ENCODE data around the gene SGCE.

SGCE gene

DNA sequence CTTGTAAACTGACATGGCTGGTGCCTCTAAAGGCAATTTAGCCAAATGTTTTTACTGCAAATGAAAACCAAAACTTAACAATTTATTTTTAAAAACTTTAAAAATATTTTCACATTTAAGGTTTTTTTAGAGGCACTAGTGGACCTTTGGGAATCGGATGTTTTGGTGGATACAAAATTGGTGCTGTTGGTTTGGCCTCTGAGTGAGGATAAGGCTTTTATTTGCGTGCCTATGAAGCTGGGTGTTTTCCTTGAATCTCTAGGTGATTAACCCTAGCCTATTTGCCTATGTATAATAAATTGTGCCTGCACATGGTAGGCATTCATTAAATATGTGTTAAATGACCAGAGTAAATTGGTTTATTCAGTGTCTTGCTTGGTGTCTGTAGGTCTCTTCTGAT is 2.9 kb upstream of the SGCE start:
- no peak for DNase-seq (ENCODE audit: low read depth in 2 of 2)

DNA sequence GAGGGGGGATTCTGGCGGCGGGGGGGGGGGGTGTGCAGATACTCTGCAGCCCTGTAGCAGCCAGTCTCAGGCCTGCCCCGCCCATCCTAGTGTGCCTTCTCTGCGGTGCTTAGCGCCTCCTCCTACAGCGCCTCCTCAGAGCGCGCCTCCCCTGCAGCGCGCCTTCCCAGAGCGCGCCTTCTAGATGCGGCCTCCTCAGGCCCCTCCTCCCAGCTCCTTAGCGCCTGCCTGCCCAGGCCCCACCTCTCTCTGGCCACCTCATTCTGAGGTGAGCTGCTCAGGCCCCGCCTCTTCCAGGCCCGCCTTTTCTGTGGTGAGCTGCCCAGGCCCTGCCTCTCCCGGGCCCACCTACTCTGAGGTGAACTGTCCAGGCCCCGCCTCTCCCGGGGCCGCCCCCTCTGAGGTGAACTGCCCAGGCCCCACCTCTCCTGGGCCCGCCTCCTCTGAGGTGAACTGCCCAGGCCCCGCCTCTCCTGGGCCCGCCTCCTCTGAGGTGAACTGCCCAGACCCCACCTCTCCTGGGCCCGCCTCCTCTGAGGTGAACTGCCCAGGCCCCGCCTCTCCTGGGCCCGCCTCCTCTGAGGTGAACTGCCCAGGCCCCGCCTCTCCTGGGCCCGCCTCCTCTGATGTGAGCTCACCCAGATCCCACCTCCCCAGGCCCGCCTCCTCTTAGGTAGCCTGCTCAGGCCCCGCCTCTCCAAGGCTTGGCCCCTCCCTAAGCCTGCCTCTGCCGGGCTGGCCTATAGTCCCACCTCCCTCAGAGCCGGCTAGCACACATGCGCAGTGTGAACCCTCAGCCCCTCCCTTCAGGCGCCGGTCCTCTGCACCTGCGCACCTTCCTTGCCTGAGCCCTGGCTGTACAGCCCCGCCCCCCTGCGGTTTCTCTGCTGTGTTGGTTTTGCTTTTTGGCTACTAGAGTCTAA is 2.1 kb upstream of the SGCE start:
- peak; percentile 86 to 89 for DNase-seq (ENCODE audit: low read depth in 2 of 2)

DNA sequence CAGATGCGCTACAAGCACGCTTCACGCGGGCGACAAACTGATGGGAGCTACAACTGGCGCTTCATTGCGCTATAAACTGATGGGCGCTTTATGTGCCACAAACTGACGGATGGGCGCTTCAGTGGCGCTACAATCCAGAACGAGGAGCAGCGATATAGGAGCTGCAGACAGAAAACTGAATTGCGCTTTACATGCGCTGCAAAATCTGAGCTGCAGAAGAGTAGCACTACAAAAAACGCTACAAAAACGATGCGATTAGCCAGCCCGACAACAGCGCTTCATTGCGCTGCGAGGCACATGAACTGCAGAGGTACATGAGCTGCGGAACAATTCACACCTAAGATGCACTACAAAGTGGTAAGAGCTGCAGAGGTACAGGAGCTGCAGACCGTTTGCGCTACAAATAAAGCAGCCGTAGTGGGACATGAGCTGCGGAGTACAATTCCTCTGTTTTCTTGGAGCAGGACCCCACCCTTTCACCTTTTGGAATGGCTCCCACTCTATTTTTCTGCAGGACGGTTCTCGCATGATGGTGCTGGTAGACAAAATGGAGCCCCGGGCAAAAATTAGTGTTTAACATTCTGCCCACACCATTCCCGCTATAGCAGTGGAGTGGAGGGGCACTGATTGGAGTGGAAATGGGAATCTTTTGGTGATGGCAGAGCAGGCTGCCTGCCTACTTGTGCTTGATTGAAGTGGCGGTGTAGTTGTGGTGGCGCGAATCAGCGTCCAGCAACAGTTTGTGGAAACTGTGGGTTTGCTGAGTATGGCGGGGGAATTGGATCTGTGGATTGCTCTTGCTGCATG is 1.2 kb upstream of the SGCE start:
- DNase-seq (ENCODE audit: low read depth in 2 of 2), result peak in 1 of 2 donors; percentile 2

DNA sequence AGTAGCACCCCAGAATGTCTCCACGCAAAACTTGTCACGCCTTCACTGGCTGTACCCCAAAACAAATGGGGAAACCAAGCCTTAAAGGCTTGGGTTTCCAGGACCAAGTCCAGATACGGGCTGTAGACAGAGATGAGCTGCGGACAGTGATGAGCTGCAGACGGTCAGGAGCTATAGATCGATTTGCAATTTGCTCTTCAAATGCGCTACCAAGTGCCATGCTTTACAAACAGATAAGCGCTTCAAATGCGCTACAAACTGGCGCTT is 658 bp upstream of the SGCE start:
- no peak for DNase-seq (ENCODE audit: low read depth in 2 of 2)

DNA sequence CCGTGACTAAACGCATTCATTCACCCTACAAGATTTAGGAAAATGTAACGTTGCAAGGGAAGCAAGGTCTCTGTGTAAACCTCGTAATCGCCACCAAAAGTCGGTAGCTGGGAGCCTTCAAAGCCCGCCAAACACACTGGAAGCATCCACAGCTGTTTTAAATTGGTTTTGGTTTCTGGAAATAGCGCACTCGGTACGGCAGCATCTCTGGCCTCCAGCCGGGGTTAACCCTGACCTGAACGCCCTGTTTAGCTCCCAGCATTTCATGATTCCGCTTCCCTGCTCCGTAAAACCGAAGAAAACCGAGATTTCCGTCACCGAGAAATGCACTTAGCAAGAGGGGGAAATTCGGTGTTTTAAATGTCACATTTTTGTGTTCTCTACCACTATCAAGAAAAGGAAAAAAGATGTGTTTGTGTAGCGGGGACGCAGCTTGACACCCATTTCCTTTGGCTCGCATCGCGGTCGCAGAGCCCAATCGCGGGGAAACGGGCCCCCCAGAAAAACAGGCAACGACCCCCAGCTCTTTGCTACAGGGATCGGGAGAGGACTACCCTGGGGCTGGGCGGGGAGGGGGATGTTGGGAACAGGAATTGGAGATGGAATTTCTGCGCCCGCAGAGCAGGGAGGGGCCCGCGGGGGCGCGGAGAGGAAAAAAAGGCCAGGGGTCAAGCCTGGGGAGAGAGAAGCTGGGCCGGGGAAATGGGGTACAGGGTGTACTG is 646 bp downstream of the SGCE start:
- no peak for DNase-seq (ENCODE audit: low read depth in 2 of 2)

DNA sequence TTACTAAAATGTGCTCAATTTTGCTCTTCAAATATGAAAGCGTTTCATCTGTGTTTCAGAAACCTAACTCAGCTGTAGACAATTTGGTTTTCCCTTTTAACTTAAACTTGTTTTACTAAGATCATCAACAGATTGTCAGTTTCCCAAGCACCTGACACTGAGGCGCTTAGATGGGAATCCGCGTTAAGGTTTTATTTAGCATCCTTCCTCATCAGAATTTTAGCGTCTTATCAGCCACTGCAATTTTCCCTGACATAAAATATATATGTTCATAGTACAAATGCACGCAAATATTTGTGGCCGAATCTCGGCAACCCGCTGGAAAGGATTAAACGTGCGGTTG is 1.2 kb downstream of the SGCE start:
- no peak for DNase-seq (ENCODE audit: low read depth in 2 of 2)

DNA sequence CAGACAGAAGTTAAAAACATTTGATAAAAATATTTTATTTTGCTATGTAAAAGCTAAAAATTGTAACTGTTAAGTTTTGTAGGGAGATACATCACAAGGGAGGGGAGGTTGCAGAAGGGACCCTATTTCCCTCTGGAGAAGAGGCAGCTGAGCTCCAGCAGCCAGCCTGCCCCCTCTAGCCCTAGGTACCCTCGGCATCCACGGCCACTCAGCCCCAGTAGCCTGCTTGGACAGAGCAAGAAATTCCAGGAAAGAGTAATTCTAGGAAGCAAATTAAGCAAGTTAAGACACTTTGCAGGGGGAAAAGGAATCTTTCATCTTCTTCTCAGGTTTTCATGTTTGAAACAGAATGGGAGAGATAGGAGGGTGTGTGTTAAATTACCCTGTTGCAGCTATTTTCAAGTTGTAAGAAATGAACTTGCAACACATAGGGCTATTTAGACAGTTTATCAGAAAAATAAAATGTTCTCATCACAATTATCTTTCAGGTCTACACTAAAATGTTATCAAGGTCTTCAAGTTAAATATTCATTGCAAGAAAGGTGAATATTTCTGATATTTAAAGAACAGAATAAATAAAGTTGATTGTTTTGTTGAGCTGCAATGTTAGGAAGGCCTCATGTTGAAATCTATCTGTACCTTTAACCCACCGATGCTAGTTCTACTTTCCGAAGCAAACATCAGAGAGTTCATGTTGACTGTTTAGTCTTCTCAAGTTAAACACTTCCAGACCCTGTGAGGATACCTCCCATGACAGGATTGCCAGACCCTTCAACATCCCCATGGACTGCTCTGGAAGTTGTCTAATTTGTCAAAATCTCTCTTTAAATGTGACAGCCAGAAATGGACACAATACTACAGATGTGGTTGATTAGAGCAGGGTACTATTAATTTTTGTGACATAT is 5.5 kb downstream of the SGCE start:
- no peak for DNase-seq (ENCODE audit: low read depth in 2 of 2)

DNA sequence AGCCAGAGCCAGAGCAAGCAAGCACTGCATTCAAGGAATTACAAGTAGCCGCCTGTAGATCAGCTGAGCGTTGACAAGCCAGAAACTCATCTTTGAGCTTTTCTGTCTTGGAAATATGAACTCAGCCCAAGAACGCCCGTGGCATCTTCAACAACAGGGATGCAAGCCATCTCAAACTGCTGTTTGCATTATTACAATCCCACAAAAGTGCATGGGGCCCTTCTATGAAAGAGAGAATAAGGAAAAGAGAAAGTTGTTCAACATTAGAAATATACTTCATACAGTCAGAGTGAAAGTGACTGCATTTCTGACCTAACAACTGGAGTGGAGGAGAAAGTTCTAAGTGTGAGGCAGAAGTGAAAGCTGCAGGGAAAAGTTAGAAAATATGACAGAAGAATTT is 6.5 kb downstream of the SGCE start:
- no peak for DNase-seq (ENCODE audit: low read depth in 2 of 2)

DNA sequence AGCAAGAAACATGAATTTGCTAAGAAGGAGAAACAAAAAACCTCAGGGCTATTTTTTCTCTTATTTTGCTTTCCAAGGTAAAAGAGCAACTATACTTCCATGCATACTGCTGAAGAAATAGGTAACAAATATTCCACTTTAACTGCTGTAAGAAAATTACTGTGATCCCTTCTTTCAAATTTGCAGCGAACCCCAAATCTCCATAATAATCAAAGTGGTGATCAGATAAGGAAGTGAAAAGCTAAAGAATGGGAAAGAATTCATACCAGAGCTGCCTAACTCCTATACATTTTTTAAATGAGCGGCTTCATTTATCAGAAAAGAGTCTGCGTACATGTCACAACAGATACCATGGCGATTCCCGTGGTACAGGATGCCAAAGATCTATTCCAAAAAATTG is 7.2 kb downstream of the SGCE start:
- DNase-seq (ENCODE audit: low read depth in 2 of 2), result no peak

DNA sequence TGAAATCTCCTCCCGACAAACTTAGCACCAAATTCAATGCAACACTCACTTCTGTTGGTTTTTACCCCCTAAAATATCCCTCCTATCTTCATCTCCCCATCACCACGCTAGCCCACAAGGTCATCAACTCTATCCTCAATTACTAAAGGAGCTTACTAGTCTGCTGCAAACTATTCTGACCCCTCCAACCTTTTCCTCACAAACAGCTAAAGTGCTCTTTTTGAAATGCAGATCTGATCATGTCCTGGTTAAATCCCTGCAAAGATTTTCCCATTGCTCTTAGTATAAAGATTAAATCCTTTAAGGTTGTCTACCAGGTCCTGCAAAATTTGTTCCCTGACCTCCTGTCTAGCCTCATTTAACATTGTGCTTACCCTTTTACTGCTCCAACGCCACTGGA is 8.6 kb downstream of the SGCE start:
- DNase-seq (ENCODE audit: low read depth in 2 of 2), result no peak

DNA sequence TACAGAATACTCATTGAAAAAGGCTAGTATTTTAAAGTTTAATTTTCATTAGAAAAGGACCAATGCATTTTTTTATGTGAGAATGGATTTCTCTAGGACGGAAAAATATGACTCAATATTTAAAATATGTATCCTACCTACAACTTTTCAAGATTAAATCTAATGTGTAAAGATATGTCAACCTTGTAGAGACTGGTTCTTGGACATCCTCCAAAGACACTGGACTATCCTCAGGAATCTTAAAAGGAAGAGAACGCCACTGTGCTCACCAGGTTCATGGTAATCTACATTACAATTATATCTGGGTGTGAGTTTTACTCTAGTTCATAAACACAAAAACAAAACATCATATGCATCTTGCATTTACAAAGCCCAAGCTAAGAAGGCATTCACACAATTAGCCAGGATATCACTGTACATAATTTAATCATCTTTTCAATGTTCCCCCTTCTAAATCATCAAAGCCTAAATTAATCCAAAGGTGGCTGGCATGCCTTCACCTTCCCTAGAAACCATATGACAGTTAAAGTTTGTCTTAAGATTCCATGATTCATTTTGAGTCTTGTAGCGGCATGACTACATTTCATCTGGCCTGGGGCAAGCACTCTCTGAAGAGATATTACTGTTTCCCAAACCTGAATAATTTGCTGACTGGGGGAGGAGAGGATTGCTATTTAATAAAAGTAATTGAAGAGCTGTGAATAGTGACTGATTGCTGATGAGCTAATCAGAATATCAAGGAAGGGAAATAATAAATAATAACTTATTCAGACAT is 12.0 kb downstream of the SGCE start:
- DNase-seq (ENCODE audit: low read depth in 2 of 2), result no peak

DNA sequence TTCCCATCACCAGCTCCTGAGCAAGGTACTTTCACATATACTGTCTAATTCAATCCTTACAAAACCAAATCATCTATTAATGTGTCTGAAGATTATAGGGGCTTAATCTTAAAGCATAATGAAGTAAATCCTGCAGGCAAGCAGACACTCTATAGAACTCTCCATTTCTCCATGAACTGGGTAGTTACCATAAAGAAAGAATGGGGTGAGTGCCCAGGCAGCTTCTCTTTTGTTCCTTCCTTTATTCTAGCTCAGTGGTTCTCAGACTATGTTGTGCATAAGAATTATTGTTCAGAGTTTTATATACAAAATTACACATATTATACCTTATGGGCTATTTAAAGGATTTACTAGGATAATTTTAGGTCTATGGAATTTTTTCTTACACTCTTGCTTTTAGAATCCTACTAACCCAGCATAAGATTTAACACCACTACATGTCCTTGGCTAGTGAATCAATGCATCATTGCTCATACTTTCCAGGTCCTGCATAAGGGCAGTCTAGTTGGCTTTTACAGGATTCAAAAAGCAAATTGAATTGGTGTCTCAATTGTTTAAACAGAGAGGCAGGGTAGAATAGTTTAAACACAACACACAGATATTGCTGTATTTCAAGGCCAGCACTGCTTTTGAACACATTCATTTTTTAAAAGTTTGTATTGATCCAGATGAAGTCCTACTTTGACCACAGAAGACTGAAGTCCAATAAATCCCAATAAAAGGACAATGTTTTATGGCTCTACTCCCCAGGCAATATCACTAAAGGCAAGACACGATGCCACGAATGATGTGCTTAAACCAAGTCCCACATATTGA is 12.9 kb downstream of the SGCE start:
- no peak for DNase-seq (ENCODE audit: low read depth in 2 of 2)

DNA sequence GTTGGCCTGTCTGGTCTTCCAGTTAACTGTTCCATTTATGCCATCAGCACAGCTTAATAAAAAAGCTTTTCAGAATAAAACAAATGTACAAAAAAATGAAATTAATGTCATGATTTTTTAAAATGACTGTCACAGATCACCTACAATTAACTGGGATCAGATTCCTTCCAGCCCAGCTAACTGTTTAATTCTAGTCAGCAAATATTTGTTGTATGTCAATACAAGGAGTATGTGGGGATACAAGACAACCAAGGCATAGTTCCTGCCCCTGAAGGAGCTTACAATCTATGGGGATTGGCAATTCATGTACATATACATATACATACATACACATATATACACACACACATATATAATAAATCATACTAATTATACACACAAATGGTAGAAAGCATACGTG is 16.5 kb downstream of the SGCE start:
- no peak for DNase-seq (ENCODE audit: low read depth in 2 of 2)

DNA sequence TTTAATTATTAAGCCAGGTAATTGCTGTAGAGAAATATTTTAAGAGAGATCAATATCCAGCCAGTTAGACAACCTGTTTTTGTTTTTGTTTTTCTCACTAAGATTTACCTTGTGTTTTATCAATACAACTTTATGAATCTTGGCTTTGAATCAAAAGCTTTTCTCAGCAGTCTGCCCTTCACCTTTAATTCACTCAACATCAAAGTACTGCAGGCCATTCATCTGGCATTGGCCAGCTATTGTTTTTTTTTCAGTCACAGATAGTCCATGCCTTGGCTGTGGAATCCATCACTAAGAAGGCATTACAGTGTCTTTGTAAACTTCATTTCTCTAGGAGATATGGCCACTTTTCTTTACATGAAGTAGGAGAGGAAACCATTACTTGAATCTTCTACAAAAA is 20.2 kb downstream of the SGCE start:
- DNase-seq (ENCODE audit: low read depth in 2 of 2), result no peak

DNA sequence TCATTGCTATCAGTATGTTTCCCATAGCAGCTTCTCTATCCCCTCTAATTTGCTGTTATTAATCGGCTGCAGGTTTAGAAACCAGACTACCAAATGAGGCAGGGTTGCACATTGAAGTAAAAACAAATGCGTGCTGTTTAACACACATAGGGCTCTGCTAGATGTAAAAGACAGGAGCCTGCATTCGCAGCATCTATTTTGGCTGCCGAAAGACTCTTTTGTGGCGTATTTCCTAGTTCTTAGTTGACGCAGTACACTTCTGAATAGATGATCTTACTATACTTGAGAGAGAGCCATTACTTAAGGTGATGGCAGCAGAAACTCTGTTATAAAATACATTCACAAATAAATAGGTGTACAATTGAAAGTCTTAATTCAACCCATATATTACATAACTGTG is 21.4 kb downstream of the SGCE start:
- DNase-seq (ENCODE audit: low read depth in 2 of 2), result no peak

DNA sequence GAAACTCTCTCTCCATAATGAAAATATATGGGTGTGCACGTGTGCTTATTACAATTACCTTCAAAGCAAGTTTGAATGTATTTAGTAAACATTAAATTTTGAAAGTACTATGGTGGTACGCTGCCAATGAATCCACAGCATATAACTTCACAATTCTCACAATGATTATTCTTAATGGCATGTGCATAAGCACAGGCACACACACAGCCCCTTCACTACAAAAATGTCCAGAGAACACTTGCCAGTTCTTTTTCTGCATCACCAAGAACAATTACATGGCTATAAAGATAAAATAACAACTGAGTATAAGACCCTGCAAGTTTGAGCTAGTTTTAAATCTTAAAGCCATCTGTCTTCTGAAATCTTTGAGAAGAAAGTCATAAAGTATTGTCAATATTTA is 22.2 kb downstream of the SGCE start:
- no peak for DNase-seq (ENCODE audit: low read depth in 2 of 2)

DNA sequence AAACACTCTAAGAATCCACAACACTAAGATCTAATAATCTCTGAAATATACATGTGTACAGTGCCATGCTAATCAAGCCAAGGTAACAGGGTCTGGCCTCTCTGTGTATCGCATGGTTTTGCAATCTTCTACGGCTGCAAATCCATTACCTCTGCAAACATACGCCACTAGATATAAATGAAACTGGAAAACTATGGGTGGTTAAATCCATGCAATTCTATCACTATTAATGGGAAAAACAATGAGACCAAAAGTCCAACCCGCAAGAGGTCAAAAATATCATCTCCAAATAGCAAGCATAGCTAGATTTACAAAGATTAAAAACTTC is 23.0 kb downstream of the SGCE start:
- DNase-seq (ENCODE audit: low read depth in 2 of 2), result no peak

DNA sequence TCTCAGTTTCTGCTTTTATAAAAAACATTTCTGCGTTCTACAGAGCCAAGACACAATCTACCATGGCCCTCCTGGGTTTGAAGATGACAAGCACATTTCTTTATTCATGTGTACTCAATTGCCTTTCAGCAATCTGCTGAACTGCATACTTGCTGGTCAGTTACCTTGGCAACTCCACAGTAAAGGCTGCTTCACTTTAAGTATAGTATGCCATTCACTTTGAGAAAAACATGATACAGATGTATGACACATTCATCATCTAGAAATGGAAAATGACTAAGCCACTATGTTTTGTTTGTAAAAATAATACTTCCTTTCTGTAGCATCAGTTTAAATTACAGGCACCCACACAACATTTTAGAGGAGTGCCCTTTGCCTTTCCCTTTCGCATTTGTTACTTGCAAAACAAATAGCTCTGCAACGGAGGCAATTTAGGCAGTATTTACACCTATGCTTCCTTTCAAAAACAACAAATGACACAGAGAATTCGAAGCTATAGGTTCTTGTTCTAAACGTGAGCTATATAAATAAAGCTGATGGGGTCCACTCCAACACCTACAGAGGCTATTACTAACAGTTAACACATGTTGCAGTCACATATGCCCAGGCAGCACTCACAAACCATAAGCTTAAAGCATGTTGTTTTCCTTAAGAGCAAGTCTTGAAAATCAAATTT is 23.5 kb downstream of the SGCE start:
- DNase-seq (ENCODE audit: low read depth in 2 of 2), result no peak

DNA sequence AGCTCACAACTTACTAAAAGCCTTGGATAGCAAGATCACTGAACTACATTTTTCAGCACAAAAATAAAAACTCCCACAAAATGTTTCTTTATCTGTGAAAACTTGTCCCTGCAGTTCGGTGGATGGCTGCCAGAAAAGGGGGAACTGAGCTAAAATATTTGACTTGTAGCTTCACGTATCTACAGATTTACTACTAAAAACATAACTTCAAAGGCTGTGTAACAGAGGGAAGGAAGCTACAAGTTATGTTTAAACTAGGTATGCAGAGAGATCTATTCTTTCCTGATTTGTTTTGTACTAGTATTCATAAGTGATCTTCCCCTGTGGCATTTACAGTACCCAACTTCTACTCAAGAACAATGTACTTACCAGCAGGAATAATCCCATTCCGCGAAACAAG is 25.1 kb downstream of the SGCE start:
- DNase-seq (ENCODE audit: low read depth in 2 of 2), result no peak

DNA sequence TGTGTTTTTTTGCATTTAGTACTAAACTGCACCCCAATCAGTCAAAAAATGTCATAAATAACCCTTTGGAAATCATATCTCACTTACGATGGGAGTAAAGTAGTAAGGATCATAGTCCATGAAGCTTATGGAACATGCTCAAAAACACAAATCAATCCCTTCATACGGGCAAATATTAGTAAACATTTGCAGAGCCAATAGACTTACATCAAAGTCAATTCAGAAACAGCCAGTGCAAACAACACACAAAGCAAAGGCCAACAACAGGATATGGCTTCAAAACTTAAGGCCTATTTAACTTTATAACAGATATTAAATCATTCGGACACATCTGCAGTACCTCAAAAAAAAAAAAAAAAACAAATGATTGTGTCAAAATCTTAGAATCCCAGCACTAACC is 32.1 kb downstream of the SGCE start:
- no peak for DNase-seq (ENCODE audit: low read depth in 2 of 2)

All from stimulated activated CD4-positive, alpha-beta T cell treated with anti-CD3 and anti-CD28 coated beads, Interleukin-1b, Interleukin-23, amount 100 ng/mL, for 4 hours (primary cell).